HG03571 (cell line): ENCODE measurements around the gene KCNAB1.
"Not testable (repeated sequence)": the region's sequence is repeated elsewhere in the genome, so short reads cannot be mapped to it uniquely, and the experiment has no call there.

ENCODE experiments used
- ATAC-seq: cut with Tn5 transposase; IDR thresholded peaks from one replicate; pipeline ENCODE4 v1.9.1; 2021; ENCODE audit not compliant: unreplicated experiment

The KCNAB1 gene

GRCh38 chr3:156216216-156216615 lies 95.8 kb downstream of the KCNAB1 start:
- no peak for ATAC-seq

- no peak for ATAC-seq
Measured at GRCh38 chr3:156216852-156217251, 96.5 kb downstream of the KCNAB1 start.

GRCh38 chr3:156217674-156218352 lies 97.4 kb downstream of the KCNAB1 start:
- ATAC-seq, result no peak

- ATAC-seq, result no peak
Measured at GRCh38 chr3:156218353-156218744, 98.0 kb downstream of the KCNAB1 start.

GRCh38 chr3:156222381-156222780 lies 102.0 kb downstream of the KCNAB1 start:
- not testable (repeated sequence) for ATAC-seq

GRCh38 chr3:156224046-156224445 lies 103.7 kb downstream of the KCNAB1 start:
- ATAC-seq, result not testable (repeated sequence)

GRCh38 chr3:156226676-156227420 lies 106.5 kb downstream of the KCNAB1 start:
- ATAC-seq, result no peak

- ATAC-seq, result no peak
Measured at GRCh38 chr3:156227704-156228103, 107.3 kb downstream of the KCNAB1 start.

- no peak for ATAC-seq
Measured at GRCh38 chr3:156230278-156230900, 110.0 kb downstream of the KCNAB1 start.

GRCh38 chr3:156231221-156231620 lies 110.8 kb downstream of the KCNAB1 start:
- ATAC-seq, result not testable (repeated sequence)

GRCh38 chr3:156233876-156234275 lies 113.5 kb downstream of the KCNAB1 start:
- no peak for ATAC-seq

GRCh38 chr3:156236556-156237260 lies 116.3 kb downstream of the KCNAB1 start:
- no peak for ATAC-seq

- ATAC-seq, result no peak
Measured at GRCh38 chr3:156240642-156241041, 120.3 kb downstream of the KCNAB1 start.

GRCh38 chr3:156246961-156247725 lies 126.8 kb downstream of the KCNAB1 start:
- ATAC-seq, result no peak

GRCh38 chr3:156250550-156250949 lies 130.2 kb downstream of the KCNAB1 start:
- ATAC-seq, result no peak

- no peak for ATAC-seq
Measured at GRCh38 chr3:156251424-156251823, 131.0 kb downstream of the KCNAB1 start.

- no peak for ATAC-seq
Measured at GRCh38 chr3:156252656-156253055, 132.3 kb downstream of the KCNAB1 start.

GRCh38 chr3:156253150-156253549 lies 132.8 kb downstream of the KCNAB1 start:
- ATAC-seq, result no peak

GRCh38 chr3:156256256-156256655 lies 135.9 kb downstream of the KCNAB1 start:
- no peak for ATAC-seq

- ATAC-seq, result no peak
Measured at GRCh38 chr3:156256945-156257344, 136.6 kb downstream of the KCNAB1 start.

GRCh38 chr3:156258301-156258700 lies 137.9 kb downstream of the KCNAB1 start:
- no peak for ATAC-seq
